Left lung (tissue), 10 donors: Measurements from ENCODE around the gene SARNP. TPM values are rescaled to one million over a fixed set of nuclear protein-coding genes. Genes with fewer than 3 reads are reported as not detected.
A peak's percentile ranks its signal among the peaks of the same experiment; 100 is the strongest.

Experiments
- ATAC-seq: fragments of 200-7000 bp; cut with Tn5 transposase; one replicate; pipeline ENCODE4 v1.9.1; 2020; ENCODE audit warnings: moderate library complexity
- DNase-seq, 4 donors: peaks; one replicate each; pipeline ENCODE4 v3.0.0-alpha.2; 2013 to 2020
- H3K27ac ChIP-seq, 2 donors: fragments of 200-600 bp; sonication (generic) in 1 of 2; one replicate each; pipeline versions ENCODE4 v1.5.0 to v1.8.0; 2020 to 2021
- H3K27me3 ChIP-seq, 2 donors: fragments of 200-600 bp; sonication (generic) in 1 of 2; one replicate each; pipeline versions ENCODE4 v1.5.0 to v1.8.0; 2020 to 2021
- H3K36me3 ChIP-seq, 2 donors: fragments of 200-600 bp; sonication (generic) in 1 of 2; one replicate each; pipeline versions ENCODE4 v1.5.0 to v1.8.0; 2020 to 2021
- H3K4me1 ChIP-seq, 2 donors: fragments of 200-600 bp; one replicate each; pipeline ENCODE4 v1.8.0; 2021
- H3K4me3 ChIP-seq, 2 donors: fragments of 200-600 bp; sonication (generic) in 1 of 2; one replicate each; pipeline versions ENCODE4 v1.5.0 to v1.8.0; 2020 to 2021; ENCODE audit warnings: mild to moderate bottlenecking in 1 of 2
- H3K9me3 ChIP-seq, 2 donors: fragments of 200-600 bp; sonication (generic) in 1 of 2; one replicate each; pipeline versions ENCODE4 v1.5.0 to v1.8.0; 2020 to 2021
- intact Hi-C, 2 donors: fragments of 100-400 bp; cut with DNase I; formaldehyde crosslinking; loops; one replicate each; pipeline versions ENCODE4 v1.11.2 to v1.14.2; 2022
- polyA plus RNA-seq, 6 donors: library from polyadenylated mRNA; unstranded; fragments of 120-200 nt; gene quantifications; one replicate each; pipeline ENCODE4 v1.2.1, GENCODE V29; 2013; ENCODE audit not compliant: insufficient read length in 6 of 6
- total RNA-seq, 2 donors: library from RNA; stranded (reverse); fragmentation: NEBNext Ultra II Directional; extraction: Animal tissue kit (Norgen Biotek cat#: 25700); gene quantifications; one replicate each; pipeline ENCODE4 v1.2.1, GENCODE V29; 2021
- TF ChIP-seq, protein P1 (sequence below), 2 donors: fragments of 200-600 bp; sonication (generic) in 1 of 2; IDR thresholded peaks; one replicate each; pipeline versions ENCODE4 v1.5.0 to v1.8.0; 2021; ENCODE audit warnings: antibody characterized with exemption in 2 of 2
- donor health status: DM: no; HTN: yes; CAD: no.
- donor health status: DM: no; HTN: no; CAD: no.

SARNP gene
- total and polyA plus RNA-seq, 8 donors: 49.4 to 128 (median 99.2) TPM

DNA sequence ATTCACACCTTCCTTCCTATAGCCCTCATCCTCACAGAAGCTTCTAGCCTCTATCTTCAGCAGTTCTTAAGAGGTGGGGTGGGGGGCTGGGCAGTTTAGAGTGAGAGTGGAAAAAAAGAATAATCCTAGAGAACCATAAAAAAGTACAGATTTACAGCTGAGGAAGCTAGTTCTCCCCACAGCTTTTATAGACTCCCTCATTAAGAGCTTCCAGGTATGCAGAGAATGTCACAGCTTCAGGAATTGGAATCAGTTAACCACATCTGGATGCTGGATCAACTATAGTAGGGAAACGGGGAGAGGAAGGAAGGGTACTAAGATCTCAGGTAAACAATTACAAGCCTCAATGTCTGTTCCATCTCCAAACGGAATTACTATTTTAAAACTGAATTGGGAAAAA, 62.3 kb downstream of the SARNP start:
- DNase-seq: no peak
- H3K4me3 ChIP-seq: no peak overlapping the region
- H3K27me3 ChIP-seq: no peaks in the 10 kb centered on the region
- no peak overlapping the region for H3K27ac ChIP-seq
- TF ChIP-seq, protein P1, sequence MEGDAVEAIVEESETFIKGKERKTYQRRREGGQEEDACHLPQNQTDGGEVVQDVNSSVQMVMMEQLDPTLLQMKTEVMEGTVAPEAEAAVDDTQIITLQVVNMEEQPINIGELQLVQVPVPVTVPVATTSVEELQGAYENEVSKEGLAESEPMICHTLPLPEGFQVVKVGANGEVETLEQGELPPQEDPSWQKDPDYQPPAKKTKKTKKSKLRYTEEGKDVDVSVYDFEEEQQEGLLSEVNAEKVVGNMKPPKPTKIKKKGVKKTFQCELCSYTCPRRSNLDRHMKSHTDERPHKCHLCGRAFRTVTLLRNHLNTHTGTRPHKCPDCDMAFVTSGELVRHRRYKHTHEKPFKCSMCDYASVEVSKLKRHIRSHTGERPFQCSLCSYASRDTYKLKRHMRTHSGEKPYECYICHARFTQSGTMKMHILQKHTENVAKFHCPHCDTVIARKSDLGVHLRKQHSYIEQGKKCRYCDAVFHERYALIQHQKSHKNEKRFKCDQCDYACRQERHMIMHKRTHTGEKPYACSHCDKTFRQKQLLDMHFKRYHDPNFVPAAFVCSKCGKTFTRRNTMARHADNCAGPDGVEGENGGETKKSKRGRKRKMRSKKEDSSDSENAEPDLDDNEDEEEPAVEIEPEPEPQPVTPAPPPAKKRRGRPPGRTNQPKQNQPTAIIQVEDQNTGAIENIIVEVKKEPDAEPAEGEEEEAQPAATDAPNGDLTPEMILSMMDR (IDR thresholded peaks at IDR 0.05): no peak
- no peaks in the 10 kb centered on the region for H3K4me1 ChIP-seq
- intact Hi-C loops: no loop called here
- H3K36me3 ChIP-seq: peaks cover 0 to 97% of the 10 kb centered on the region in 2 donors
- no peak for ATAC-seq
- H3K9me3 ChIP-seq: no peaks in the 10 kb centered on the region

DNA sequence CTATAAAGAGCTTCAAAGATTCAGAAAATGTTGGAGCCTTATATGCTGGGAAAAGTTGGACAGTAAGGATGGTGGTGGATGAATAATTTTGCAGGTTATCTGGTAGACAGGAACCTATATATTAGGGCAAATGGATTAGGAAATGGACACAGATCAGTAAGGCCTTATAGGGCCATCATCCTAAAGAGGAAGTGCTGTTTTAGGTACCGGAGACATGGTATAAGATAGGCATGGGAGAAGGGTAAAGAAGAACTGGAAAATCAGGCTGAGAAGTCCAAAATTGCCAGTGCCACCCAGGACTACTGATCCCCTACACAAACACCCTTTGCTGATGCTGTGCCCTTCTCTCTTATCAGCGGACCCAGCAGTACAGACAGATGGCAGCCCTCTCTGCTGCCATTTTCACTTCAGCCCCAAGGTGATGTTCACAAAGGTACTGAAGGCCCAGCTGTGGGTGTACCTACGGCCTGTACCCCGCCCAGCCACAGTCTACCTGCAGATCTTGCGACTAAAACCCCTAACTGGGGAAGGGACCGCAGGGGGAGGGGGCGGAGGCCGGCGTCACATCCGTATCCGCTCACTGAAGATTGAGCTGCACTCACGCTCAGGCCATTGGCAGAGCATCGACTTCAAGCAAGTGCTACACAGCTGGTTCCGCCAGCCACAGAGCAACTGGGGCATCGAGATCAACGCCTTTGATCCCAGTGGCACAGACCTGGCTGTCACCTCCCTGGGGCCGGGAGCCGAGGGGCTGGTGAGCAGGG, 69.1 kb downstream of the SARNP start:
- Histone ChIP-seq H3K4me3 (no peak overlapping the region), H3K9me3 (no peaks in the 10 kb centered on the region), H3K27ac (no peak overlapping the region), H3K27me3 (peaks cover 0 to 14% of the 10 kb centered on the region in 2 donors), H3K4me1 (peaks cover 4 to 16% of the 10 kb centered on the region in 2 donors), H3K36me3 (peaks cover 0 to 39% of the 10 kb centered on the region in 2 donors)
- no peak for ATAC-seq
- DNase-seq: no peak
- intact Hi-C loops: loop anchor here in 1 of 2 donors (10.0 kb wide), 1 partner anchor 56 kb away; no protein-coding TSS in a partner anchor
- TF ChIP-seq, protein P1 (IDR thresholded peaks at IDR 0.05): no peak

DNA sequence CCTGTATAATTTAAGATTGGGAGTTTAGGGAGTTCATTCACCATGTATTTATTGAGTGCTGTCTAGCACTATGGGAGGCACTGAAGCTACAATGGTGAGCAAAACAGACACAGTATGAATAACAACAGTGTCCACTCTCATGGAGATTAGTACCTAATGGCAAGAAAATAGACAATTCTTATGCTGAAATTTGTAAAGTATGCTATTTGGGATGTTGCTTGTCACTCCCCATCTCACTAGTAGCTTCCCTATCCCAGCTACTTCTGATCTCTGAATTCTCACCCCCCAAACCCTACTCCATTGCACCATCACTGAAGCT, 70.7 kb downstream of the SARNP start:
- DNase-seq (no peak), ATAC-seq (no peak)
- peaks cover 0 to 24% of the 10 kb centered on the region in 2 donors for H3K36me3 ChIP-seq
- no peak overlapping the region for H3K4me3 ChIP-seq
- H3K9me3 ChIP-seq: no peaks in the 10 kb centered on the region
- intact Hi-C loops: loop anchor here in 1 of 2 donors (10.0 kb wide), 1 partner anchor 58 kb away; no protein-coding TSS in a partner anchor
- no peak overlapping the region for H3K27ac ChIP-seq
- TF ChIP-seq, protein P1 (IDR thresholded peaks at IDR 0.05): no peak
- peaks cover 0 to 25% of the 10 kb centered on the region in 2 donors for H3K27me3 ChIP-seq
- peaks cover 4 to 20% of the 10 kb centered on the region in 2 donors for H3K4me1 ChIP-seq

DNA sequence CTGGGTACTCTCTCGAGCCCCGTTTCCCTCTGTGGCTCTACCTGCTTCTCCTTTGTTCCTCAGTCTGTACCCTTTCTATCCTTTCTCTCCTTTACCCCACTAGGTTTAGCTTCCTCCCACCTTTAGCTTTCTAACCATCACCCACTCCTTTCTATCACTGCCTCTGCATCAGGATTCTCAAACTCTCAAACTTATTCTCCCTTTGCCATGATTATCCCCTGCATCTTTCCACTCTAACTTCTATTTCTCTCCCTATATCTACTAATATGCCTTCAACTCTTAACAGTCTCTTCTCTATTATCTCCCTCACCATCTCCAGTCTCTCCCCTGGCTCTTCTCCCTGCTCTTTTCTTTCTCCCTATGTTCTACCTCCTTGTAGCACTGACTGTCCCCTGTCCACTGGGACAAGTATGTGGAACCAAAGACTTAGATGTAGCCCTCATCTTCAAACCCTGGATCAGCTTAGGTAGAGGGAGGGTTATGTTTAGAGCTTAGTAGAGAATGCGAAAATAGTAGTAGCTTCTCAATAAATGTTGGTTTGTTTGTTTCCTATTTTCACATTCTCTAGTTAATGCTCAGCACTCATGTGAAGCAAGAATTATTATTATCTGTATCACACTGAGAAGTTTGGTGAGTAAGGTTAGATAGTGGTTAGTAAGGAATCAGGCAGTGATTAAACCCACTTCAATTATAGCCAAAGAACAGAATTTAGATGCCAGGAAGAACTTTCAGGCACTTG, 71.2 kb downstream of the SARNP start:
- Histone ChIP-seq H3K36me3 (peaks cover 0 to 18% of the 10 kb centered on the region in 2 donors), H3K9me3 (no peaks in the 10 kb centered on the region), H3K4me1 (peaks cover 4 to 20% of the 10 kb centered on the region in 2 donors), H3K27ac (peak overlapping the region in 1 of 2 donors; percentile 8), H3K4me3 (no peak overlapping the region), H3K27me3 (peaks cover 0 to 29% of the 10 kb centered on the region in 2 donors)
- intact Hi-C loops: loop anchor here in 1 of 2 donors (10.0 kb wide), 1 partner anchor 58 kb away; no protein-coding TSS in a partner anchor
- ATAC-seq (no peak), DNase-seq (no peak)
- TF ChIP-seq, protein P1 (IDR thresholded peaks at IDR 0.05): no peak
